ENCODE results near the gene SPIN3.
"Not testable (repeated sequence)": the region's sequence is repeated elsewhere in the genome, so short reads cannot be mapped to it uniquely, and the experiment has no call there.

DNA sequence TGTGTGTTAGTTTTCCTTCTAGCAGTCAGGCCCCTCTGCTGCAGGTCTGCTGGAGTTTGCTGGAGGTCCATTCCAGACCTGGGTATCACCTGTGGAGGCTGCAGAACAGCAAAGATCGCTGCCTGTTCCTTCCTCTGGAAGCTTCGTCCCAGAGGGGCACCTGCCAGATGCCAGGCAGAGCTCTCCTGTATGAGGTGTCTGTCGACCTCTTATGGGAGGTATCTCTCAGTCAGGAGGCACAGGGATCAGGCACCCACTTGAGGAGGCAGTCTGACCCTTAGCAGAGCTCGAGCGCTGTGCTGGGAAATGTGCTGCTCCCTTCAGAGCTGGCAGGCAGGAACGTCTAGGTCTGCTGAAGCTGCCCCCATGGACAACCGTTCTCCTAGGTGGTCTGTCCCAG is 41.9 kb upstream of the SPIN3 start:
- TF ChIP-seq CTCF (IDR thresholded peaks at IDR 0.05; ENCODE audit: insufficient read depth, low read length, poor library complexity, severe bottlenecking); EZH2phosphoT487 (conservative IDR thresholded peaks at IDR 0.05; ENCODE audit: low read length): not testable (repeated sequence)

Data from SU-DHL-6 (cell line).